Common myeloid progenitor, CD34-positive (primary cell): ENCODE results near the gene MOSPD3. TPM values are rescaled to one million over a fixed set of nuclear protein-coding genes. Genes with fewer than 3 reads are reported as not detected.
A peak's percentile ranks its signal among the peaks of the same experiment; 100 is the strongest.
"Not testable (repeated sequence)": the region's sequence is repeated elsewhere in the genome, so short reads cannot be mapped to it uniquely, and the experiment has no call there.

ENCODE experiments used
- CTCF ChIA-PET: fragments of 350-600 bp; sonication (Branson Sonifier 250); formaldehyde crosslinking; loops from one replicate; lab custom pipeline; 2021; ENCODE audit warnings: antibody characterized with exemption; lab: Charles Lee
- POLR2A ChIA-PET: fragments of 350-600 bp; sonication (Branson Sonifier 250); formaldehyde crosslinking; loops from one replicate; lab custom pipeline; 2021; ENCODE audit warnings: antibody characterized with exemption; lab: Charles Lee
- DNase-seq, 3 donors: peaks; one replicate each; pipeline versions ENCODE4 v3.0.0 to v3.0.0-alpha.2; 2013
- H3K27ac ChIP-seq, 2 experiments: 1 replicate in 1 of 2; 2 replicates in 1 of 2; pipeline ENCODE4 v1.7.0; 2013; ENCODE audit warnings: inconsistent platforms in 2 of 2, low read length in 2 of 2, mild to moderate bottlenecking in 2 of 2, low read depth in 1 of 2, moderate library complexity in 1 of 2; ENCODE audit not compliant: severe bottlenecking in 2 of 2, insufficient read depth in 1 of 2, poor library complexity in 1 of 2
- H3K27me3 ChIP-seq, 5 experiments: replicated peaks in 2 of 5; 1 replicate in 3 of 5; 2 replicates in 2 of 5; pipeline versions ENCODE4 v1.6.1 to v1.7.0; 2013; ENCODE audit warnings: low read length in 4 of 5, mild to moderate bottlenecking in 2 of 5, moderate library complexity in 2 of 5, inconsistent platforms in 1 of 5; ENCODE audit not compliant: insufficient read depth in 5 of 5, control insufficient read depth in 4 of 5
- H3K36me3 ChIP-seq, 4 experiments: 1 replicate in 2 of 4; 2 replicates in 2 of 4; pipeline versions ENCODE4 v1.6.1 to v1.7.0; 2013; ENCODE audit warnings: low read length in 3 of 4, control low read depth in 1 of 4, mild to moderate bottlenecking in 1 of 4; ENCODE audit not compliant: control insufficient read depth in 4 of 4, insufficient read depth in 4 of 4
- H3K4me1 ChIP-seq, 4 experiments: 1 replicate in 3 of 4; 2 replicates in 1 of 4; pipeline versions ENCODE4 v1.6.1 to v1.7.1; 2013; ENCODE audit warnings: low read length in 3 of 4, mild to moderate bottlenecking in 3 of 4, control low read depth in 1 of 4, inconsistent platforms in 1 of 4, moderate library complexity in 1 of 4; ENCODE audit not compliant: control insufficient read depth in 4 of 4, insufficient read depth in 4 of 4; ENCODE audit errors: control extremely low read depth in 1 of 4
- H3K4me3 ChIP-seq, 7 experiments: 1 replicate in 4 of 7; 2 replicates in 3 of 7; pipeline versions ENCODE4 v1.5.1 to v1.7.0; 2013; ENCODE audit warnings: mild to moderate bottlenecking in 7 of 7, low read length in 6 of 7, moderate library complexity in 6 of 7, inconsistent platforms in 2 of 7, low read depth in 2 of 7, control low read depth in 1 of 7; ENCODE audit not compliant: insufficient read depth in 4 of 7, control insufficient read depth in 1 of 7; ENCODE audit errors: extremely low read depth in 1 of 7
- H3K9me3 ChIP-seq, 5 experiments: 1 replicate in 4 of 5; 2 replicates in 1 of 5; pipeline versions ENCODE4 v1.6.1 to v1.7.1; 2013; ENCODE audit warnings: low read length in 4 of 5, mild to moderate bottlenecking in 2 of 5, inconsistent platforms in 1 of 5, low read depth in 1 of 5, moderate library complexity in 1 of 5; ENCODE audit not compliant: control insufficient read depth in 4 of 5, insufficient read depth in 2 of 5; ENCODE audit errors: control extremely low read depth in 1 of 5
- WGBS: methylation state at CpG from one replicate; pipeline ENCODE4 v1.1.5; 2013; ENCODE audit not compliant: insufficient coverage; 5-methylcytosine and 5-hydroxymethylcytosine counted together
- polyA plus RNA-seq: library from polyadenylated mRNA; unstranded; fragments of 120-200 nt; gene quantifications from one replicate; pipeline ENCODE4 v1.2.1, GENCODE V29; 2013

MOSPD3 gene, protein sequence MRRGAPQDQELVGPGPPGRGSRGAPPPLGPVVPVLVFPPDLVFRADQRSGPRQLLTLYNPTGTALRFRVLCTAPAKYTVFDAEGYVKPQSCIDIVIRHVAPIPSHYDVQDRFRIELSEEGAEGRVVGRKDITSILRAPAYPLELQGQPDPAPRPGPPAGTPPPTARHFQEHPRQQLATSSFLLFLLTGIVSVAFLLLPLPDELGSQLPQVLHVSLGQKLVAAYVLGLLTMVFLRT
- 11.2 TPM for polyA plus RNA-seq

DNA sequence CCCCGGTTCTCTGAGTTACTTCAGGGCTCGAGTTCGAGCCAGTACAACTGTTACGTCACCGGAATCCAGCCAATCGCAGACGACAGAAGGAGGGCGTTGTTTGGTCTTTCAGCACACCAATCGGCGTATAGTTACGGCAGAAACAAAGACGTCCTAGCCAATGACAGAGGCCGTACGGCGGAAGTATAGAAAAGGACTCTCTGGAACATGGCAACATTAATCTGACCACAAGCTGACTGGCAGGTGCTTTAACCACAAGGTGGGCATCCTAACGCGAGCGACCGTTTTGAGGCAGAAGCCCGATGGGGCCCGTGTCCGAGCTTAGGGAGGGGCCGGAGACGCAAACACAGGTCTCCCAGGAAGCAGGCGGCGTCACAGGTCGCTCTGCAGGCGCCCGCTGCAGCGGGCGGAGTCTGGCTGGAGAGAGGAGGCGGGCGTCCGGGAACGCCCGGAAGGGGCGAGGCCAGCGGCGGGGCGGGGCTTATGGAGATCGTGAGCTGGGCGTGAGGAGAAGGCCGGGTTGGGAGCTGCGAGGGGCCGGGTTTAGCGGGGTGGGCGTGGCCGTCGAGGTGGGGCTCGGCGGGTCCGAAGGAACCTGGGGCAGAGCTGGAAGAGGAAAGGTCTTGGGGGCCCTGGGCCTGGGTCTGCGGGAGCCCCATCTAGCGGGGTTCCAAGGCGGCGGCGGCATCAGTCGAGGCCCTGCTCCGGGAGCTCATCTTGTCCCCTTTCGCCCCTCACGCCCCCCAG lies at the start of gene MOSPD3:
Gene MOSPD3, plus strand, starts transcription at position 558 of the 747 bp plus-strand sequence. CDS start 252 bp downstream, outside the sequence.
- Histone ChIP-seq H3K36me3 (peaks cover 0 to 2% (median 0%) of the 10 kb centered on the region in 4 experiments), H3K4me1 (peaks cover 4 to 24% (median 19%) of the 10 kb centered on the region in 4 experiments), H3K9me3 (no peaks in the 10 kb centered on the region), H3K27me3 (peaks cover 0 to 2% (median 0%) of the 10 kb centered on the region in 5 experiments), H3K4me3 (peak within 1 kb of the TSS; percentile 75 to 91 (median 84)), H3K27ac (peak within 1 kb of the TSS; percentile 40 to 88)
- DNase-seq, result peak; percentile 99 to 100 (median 99)
- CTCF ChIA-PET, result interaction anchor here (0.7 to 6.9 kb wide), 20 partner anchors 9 to 224 kb away, joined by 3 to 55 read pairs (median 4); no protein-coding TSS in a partner anchor
- 0% methylated on average over 61 of the region's 61 CpGs for WGBS
- POLR2A ChIA-PET, result interaction anchor here (0.8 to 1.4 kb wide), 4 partner anchors 16 to 82 kb away, joined by 3 to 5 read pairs (median 4); partner anchors contain the start of genes FBXO24, GIGYF1 and LRCH4

DNA sequence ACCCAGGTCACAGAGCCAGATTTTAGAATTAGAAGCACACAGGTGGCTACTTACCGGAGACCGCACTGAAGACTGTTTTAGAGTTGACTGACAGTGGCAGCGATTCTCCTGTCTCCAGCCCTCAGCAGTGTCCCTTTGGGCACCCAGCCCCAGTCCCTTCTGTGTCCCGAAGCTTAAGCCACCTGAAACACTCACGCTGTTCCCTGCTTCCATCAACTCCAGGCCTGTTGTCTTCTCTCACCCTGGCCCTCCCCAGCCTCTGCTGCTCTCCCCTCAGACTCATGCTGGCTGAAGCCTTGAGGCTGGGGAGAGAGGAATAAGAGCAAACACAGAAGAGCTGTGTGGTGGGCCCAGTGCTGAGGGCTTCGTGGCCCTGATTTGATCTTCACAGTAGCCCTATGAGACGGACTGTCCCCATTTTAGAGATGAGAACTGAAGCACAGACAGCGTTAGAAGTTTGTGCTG lies 49.2 kb upstream of the MOSPD3 start:
- Histone ChIP-seq H3K4me1 (peaks cover 0 to 19% (median 13%) of the 10 kb centered on the region in 4 experiments), H3K27ac (no peak overlapping the region), H3K9me3 (no peaks in the 10 kb centered on the region), H3K27me3 (no peaks in the 10 kb centered on the region), H3K4me3 (no peak overlapping the region), H3K36me3 (peaks cover 0 to 13% (median 4%) of the 10 kb centered on the region in 4 experiments)
- DNase-seq, result no peak
- ChIA-PET POLR2A (interaction anchor here (0.7 kb wide), 1 partner anchor 116 kb away, joined by 3 read pairs; no protein-coding TSS in a partner anchor), CTCF (interaction anchor here (0.6 to 13.7 kb wide), 11 partner anchors 8 to 163 kb away, joined by 3 to 242 read pairs (median 5); partner anchors contain the start of genes FBXO24, GIGYF1, LRCH4 and SPACDR)
- WGBS, result 97% methylated on average over 7 of the region's 8 CpGs

DNA sequence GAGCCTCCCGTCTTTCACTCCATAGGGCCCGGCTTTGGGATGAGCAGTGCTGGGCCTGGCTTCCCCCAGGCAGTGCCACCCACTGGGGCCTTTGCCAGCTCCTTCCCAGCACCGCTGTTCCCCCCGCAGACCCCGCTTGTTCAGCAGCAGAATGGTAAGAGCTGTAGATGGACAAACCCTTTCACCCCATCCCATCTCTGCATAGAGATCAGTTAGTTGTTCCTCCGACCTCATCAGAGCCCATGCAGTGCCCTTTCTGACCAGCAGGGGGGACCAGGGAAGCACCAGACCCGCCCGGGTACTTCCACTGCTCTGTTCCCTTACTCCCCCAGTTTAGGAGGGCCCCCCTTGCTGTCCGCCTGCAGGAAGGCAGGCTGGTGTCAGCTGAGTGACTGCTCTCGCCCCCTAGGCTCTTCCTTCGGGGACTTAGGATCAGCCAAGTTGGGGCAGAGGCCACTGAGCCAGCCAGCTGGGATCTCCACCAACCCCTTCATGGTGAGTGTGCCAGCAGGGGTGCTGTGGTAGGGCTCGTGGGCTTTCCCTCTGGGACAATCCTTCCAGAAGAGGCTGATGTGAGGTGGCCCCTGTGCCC lies 48.4 kb upstream of the MOSPD3 start:
- H3K4me3 ChIP-seq, result no peak overlapping the region
- H3K9me3 ChIP-seq, result no peaks in the 10 kb centered on the region
- CTCF ChIA-PET, result interaction anchor here (0.6 to 13.7 kb wide), 18 partner anchors 9 to 162 kb away, joined by 3 to 242 read pairs (median 4); partner anchors contain the start of genes FBXO24, GIGYF1, LRCH4 and POP7
- DNase-seq, result peak; percentile 77 to 89 (median 85)
- H3K36me3 ChIP-seq, result peaks cover 0 to 13% (median 4%) of the 10 kb centered on the region in 4 experiments
- POLR2A ChIA-PET, result no interaction called here
- no peaks in the 10 kb centered on the region for H3K27me3 ChIP-seq
- WGBS, result 33% methylated on average over 12 of the region's 12 CpGs
- H3K27ac ChIP-seq, result no peak overlapping the region
- H3K4me1 ChIP-seq, result peaks cover 0 to 25% (median 20%) of the 10 kb centered on the region in 4 experiments

DNA sequence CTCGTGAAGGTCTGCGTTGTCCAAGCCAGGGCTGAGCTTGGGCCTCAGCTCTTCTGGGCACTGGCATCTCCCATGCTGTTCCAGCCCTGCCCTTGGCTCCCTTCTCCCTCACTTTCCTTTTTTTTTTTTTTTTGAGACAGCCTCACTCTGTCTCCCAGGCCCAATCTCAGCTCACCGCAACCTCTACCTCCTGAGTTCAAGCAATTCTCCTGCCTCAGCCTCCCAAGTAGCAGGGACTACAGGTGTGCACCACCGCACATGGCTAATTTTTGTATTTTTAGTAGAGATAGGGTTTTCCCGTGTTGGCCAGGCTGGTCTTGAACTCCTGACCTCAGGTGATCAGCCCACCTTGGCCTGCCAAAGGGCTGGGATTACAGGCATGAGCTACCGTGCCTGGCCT lies 47.9 kb upstream of the MOSPD3 start:
- Histone ChIP-seq H3K36me3 (peaks cover 0 to 13% (median 4%) of the 10 kb centered on the region in 4 experiments), H3K4me1 (peaks cover 0 to 30% (median 24%) of the 10 kb centered on the region in 4 experiments)
- H3K9me3 ChIP-seq, H3K4me3 ChIP-seq, POLR2A ChIA-PET, H3K27me3 ChIP-seq, DNase-seq, H3K27ac ChIP-seq: not testable (repeated sequence)
- 71% methylated on average over 4 of the region's 6 CpGs for WGBS
- CTCF ChIA-PET, result interaction anchor here (0.7 to 13.7 kb wide), 17 partner anchors 8 to 162 kb away, joined by 3 to 242 read pairs (median 4); partner anchors contain the start of genes FBXO24, GIGYF1, LRCH4 and POP7

DNA sequence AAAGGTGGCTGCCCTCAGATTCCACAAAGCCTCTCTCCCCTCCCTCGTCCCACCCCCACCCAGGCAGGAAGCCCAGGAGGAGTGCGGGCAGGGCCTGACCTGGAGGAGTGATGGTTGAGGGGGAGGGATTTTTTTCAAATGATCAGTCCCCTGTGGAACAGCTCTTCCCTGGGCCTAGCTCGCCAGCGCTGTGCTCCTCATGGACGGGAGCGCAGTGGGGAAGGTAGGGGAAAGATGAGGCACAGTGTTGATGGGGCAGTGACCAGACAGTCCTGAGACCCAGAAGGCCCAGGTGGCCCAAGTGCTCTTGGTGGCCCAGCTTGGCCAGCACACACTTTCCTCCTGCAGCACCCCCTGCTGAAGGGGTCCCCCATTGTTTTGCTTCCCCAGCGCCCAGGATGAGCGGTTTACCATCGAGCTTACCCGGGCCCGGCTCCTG lies 47.2 kb upstream of the MOSPD3 start:
- no peak for DNase-seq
- Histone ChIP-seq H3K4me3 (no peak overlapping the region), H3K9me3 (no peaks in the 10 kb centered on the region), H3K36me3 (peaks cover 0 to 13% (median 4%) of the 10 kb centered on the region in 4 experiments), H3K4me1 (peaks cover 0 to 38% (median 32%) of the 10 kb centered on the region in 4 experiments), H3K27me3 (no peaks in the 10 kb centered on the region), H3K27ac (no peak overlapping the region)
- CTCF ChIA-PET, result interaction anchor here (0.8 to 13.7 kb wide), 11 partner anchors 9 to 128 kb away, joined by 3 to 242 read pairs (median 7); partner anchors contain the start of genes FBXO24, GIGYF1, LRCH4 and SPACDR
- POLR2A ChIA-PET, result no interaction called here
- no CpG with 5 or more reads among the region's 11 CpGs for WGBS

DNA sequence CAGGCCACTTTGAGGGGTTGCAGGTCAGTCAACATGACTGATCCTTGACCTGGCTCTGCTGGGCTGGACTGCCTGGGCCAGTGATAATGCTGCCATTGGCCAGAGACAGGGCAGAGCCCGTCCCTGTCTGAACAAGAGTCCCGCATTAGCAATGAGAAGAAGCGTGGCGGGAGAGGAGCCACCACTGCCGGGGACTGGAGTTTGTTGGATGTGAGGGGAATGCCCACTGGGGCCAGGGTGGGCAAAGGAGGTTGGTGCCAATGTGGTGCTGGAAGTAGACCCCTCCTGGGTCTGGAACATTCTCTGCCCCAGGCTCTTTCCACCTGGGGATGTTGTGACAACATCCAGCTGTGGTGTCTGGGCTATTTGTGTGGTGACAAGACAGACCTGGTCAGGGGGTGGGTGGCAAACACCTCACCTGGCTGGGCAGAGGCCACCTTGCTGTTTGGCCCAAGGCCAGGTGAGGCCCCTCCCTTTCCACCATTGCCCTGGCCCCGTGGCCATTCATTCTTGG lies 46.3 kb upstream of the MOSPD3 start:
- H3K4me1 ChIP-seq, result peaks cover 0 to 47% (median 40%) of the 10 kb centered on the region in 4 experiments
- ChIA-PET POLR2A (no interaction called here), CTCF (interaction anchor here (0.8 to 13.7 kb wide), 9 partner anchors 10 to 129 kb away, joined by 3 to 242 read pairs (median 7); partner anchors contain the start of genes FBXO24, LRCH4 and SPACDR)
- 100% methylated on average over 5 of the region's 6 CpGs for WGBS
- no peaks in the 10 kb centered on the region for H3K9me3 ChIP-seq
- no peaks in the 10 kb centered on the region for H3K27me3 ChIP-seq
- no peak overlapping the region for H3K4me3 ChIP-seq
- peaks cover 0 to 15% (median 4%) of the 10 kb centered on the region in 4 experiments for H3K36me3 ChIP-seq
- DNase-seq, result no peak
- H3K27ac ChIP-seq, result no peak overlapping the region
